CD4-positive, alpha-beta T cell treated with Interleukin-12 subunit alpha and Interleukin-12 subunit beta, for 1 hour (primary cell): Measurements from ENCODE around the gene NUDT21.
"Not testable (repeated sequence)": the region's sequence is repeated elsewhere in the genome, so short reads cannot be mapped to it uniquely, and the experiment has no call there.

Source experiments
- DNase-seq: peaks from one replicate; pipeline ENCODE4 v3.0.0-alpha.2; 2020

The NUDT21 gene

GRCh38 chr16:56415875-56416274, 35.3 kb downstream of the NUDT21 start:
- DNase-seq, result no peak

DNA sequence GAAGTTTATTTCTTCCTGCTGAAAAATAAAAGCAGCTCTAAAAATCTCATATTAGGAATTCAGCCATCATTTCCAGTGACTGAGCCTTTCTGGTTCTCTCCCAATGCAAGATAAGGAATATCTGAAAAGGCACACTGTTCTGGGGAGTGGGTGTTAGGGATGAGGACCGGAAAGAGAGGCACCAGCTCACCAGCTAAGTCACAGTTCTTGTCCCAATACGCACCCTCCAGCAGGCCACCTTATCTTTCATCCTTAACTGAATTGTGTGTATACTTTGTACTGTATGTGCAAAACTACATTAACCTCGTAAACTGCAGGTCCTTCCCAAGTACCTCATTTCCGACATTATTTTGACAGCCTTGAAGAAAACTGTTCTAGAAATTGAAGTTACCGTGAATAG, 36.8 kb downstream of the NUDT21 start:
- DNase-seq, result no peak

DNA sequence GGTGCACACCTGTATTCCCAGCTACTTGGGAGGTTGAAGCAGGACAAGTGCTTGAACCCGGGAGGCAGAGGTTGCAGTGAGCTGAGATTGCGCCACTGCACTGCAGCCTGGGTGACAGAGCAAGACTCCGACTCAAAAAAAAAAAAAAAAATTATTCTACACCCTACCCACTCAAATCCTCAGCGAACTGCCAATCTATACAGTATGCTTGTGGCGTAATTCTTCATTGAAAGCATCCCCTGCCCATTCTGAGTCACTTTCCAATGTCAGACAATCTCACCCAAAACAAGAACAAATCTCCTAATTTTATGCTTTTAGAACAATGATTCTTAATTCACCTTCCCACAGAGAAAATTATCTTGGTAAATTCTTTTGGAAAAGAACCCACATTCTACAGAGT, 37.8 kb downstream of the NUDT21 start:
- no peak for DNase-seq

DNA sequence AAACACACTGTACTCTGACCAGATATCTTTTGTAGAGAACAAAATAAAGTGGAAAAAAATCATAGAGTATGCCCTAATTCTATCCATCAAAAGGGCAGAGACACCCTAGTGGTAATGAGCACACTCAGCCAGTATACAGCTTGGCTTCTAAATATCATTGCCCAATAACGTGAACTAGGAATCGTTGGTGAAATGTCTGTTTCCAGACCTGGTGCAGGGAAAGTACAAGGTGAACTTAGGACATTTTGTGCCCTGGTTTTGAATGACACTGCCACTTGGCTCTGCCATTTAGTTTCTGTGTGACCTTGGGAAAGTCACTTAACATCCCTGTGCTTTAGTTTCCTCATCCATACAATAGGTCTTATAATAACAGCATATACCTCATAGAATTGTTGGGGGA, 39.5 kb downstream of the NUDT21 start:
- no peak for DNase-seq

- DNase-seq, result no peak
These were observed 40.0 kb downstream of the NUDT21 start for GRCh38 chr16:56411123-56411522.

- DNase-seq, result no peak
These were observed 41.9 kb downstream of the NUDT21 start for GRCh38 chr16:56409195-56409594.

DNA sequence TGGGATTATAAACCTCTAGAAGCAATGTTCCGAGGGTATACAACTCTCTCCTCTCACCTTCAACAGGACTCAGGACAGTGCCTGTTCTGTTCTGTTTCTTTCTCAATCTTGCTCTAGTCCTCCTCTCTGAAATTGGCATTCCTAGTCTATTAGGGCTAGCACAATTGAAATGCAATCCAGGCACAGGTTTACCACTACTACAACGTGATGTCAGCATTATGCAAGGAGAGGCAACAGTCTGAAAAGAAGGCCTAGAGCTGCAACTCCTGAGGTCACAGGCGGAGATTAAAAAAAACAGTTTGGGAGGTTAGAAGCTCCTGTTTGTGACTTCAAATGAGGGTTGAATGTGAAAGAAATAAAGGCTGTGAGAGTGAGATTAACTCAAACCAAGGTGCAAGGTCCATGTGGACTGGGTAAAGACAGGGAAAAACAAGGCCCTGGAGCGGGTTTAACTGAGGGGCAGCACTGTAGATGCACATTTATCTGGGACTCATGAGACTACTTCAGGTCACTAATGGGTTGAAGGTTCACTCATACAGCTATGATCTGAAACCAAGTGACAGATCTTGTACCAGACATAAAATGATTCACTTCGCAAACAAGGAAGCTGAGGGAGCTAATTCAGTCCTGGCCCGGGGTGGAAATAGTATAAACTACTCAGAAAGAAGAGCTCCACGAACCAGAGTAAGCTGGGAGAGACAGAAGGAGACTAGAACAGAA, 42.6 kb downstream of the NUDT21 start:
- DNase-seq, result no peak

DNA sequence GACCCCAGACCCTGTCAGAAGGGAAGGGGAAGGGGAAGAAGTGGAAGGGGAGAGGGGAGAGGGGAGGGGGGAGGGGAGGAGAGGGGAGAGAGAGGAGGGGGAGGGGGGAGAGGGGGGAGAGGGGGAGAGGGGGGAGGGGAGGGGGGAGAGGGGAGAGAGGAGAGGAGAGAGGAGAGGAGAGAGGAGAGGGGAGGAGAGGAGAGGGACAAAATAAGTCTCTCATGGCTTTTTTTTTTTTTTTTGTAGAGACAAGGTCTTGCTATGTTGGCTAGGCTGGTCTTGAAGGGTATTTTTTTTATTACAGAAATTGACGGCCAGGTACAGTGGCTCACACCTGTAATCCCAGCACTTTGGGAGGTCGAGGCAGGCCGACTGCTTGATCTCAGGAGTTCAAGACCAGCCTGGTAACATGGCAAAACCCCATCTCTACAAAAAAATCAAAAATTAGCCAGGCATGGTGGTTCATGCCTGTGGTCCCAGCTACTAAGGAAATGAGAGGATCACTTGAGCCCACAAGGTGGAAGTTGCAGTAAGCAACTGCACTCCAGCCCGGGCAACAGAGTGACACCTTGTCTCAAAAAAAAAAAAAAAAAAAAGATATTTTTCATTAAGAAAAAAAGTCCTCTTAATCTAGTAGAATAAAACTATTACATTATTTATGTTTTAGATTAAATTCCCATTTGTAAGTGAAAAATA, 45.0 kb downstream of the NUDT21 start:
- no peak for DNase-seq

GRCh38 chr16:56401482-56401881, 49.6 kb downstream of the NUDT21 start:
- DNase-seq, result no peak

- DNase-seq, result no peak
These were observed 50.7 kb downstream of the NUDT21 start for GRCh38 chr16:56400458-56400857.

GRCh38 chr16:56399486-56399885, 51.6 kb downstream of the NUDT21 start:
- DNase-seq, result no peak

GRCh38 chr16:56399047-56399446, 52.1 kb downstream of the NUDT21 start:
- DNase-seq, result no peak

DNA sequence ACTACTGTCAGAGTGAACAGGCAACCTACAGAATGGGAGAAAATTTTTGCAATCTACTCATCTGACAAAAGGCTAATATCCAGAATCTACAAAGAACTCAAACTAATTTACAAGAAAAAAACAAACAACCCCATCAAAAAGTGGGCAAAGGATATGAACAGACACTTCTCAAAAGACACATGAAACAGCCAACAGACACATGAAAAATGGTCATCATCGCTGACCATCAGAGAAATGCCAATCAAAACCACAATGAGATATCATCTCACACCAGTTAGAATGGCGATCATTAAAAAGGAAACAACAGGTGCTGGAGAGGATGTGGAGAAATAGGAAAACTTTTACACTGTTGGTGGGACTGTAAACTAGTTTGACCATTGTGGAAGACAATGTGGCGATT, 54.4 kb downstream of the NUDT21 start:
- not testable (repeated sequence) for DNase-seq

DNA sequence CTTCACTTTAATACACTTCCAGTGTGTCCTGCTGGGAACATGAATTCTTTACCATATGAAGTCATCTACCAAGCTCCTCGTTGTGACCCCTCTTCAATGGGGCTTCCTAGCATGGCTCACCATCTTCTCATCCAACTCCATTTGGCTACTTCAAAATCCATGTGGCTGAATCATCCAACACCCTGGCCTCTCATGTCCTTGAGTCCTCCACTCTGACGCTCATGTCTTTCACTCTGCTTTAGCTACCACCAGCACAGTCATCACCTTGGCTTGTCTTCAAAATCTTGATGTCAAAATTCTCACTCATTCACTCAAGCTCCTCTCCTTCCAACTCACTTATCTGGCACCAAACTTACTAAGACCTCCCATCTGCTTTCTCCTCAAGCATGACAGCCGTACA, 61.6 kb downstream of the NUDT21 start:
- DNase-seq, result no peak

DNA sequence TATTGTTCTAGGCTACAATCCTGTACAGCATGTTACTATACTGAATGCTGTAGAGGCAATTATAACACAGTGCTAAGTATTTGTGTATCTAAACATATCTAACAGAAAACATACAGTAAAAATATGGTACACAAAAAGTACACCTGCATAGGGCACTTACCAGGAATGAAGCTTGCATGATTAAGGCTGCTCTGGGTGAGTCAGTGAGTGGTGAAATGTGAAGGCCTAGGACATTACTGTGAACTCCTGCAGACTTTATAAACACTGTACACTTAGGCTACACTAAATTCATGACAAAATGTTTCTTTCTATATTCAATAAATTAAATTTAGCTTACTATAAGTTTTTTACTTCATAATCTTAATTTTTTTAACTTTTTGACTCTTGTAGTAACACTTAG, 62.9 kb downstream of the NUDT21 start:
- no peak for DNase-seq

- no peak for DNase-seq
These were observed 63.7 kb downstream of the NUDT21 start for GRCh38 chr16:56387396-56387795.

GRCh38 chr16:56384074-56384721, 66.9 kb downstream of the NUDT21 start:
- no peak for DNase-seq

DNA sequence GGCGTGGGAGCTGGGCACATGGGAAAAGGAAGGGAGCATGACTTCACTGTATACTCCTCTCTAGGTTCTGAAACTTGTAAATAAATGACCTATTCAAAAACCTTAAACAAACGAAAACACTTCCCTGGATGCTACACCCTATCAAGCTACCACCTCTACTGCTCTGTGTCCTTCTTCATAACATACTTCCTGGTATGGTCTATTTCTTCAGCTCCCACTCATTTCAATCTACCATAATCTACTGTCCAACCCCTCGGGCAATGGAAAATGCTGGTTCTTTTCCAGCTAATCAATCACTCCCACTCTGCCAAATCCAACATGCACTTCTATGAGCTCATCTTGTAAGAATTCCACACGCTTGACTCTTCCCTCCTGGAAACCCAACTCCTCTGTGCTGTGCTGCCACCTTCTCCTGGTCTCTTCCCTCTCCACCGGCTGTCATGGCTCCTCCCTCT, 68.2 kb downstream of the NUDT21 start:
- no peak for DNase-seq

GRCh38 chr16:56382459-56382858, 68.7 kb downstream of the NUDT21 start:
- no peak for DNase-seq

DNA sequence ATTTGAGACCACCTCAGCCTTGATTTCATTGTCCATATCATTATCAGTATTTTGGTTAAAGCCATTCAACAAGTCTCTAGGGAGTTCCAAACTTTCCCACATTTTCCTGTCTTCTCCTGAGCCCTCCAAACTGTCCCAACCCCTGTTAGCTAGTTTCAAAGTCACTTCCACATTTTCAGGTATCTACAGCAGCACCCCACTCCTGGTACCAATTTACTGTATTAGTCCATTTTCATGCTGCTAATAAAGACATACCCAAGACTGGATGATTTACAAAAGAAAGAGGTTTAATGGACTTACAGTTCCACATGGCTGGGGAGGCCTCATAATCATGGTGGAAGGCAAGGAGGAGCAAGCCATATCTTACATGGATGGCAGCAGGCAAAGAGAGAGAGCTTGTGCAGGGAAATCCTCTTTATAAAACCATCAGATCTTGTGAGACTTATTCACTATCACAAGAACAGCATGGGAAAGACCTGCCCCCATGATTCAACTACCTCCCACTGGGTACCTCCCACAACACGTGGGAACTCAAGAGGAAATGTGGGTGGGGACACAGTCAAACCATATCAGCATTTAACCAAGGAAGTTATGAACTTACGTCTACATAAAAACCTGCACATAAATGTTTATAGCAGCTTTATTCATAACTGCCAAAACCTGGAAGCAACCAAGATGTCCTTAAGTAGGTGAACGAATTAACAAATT, 70.2 kb downstream of the NUDT21 start:
- DNase-seq, result not testable (repeated sequence)
